GM23338 (cell line): ENCODE data around the gene FILIP1L. TPM values are rescaled to one million over a fixed set of nuclear protein-coding genes. Genes with fewer than 3 reads are reported as not detected.

Experiments
- ATAC-seq: fragments of 200-7000 bp; cut with Tn5 transposase; 3 replicates; pipeline ENCODE4 v1.9.1; 2020
- DNase-seq: peaks from one replicate; pipeline ENCODE4 v3.0.0-alpha.2; 2015; ENCODE audit warnings: low spot score
- H2AFZ ChIP-seq: fragments of 200-600 bp; sonication (generic); 2 replicates; pipeline ENCODE4 v1.8.0; 2016; ENCODE audit warnings: antibody characterized with exemption, mild to moderate bottlenecking, moderate library complexity
- H3F3A ChIP-seq: fragments of 200-600 bp; sonication (generic); replicated peaks from 2 replicates; pipeline ENCODE4 v1.8.0; 2017; ENCODE audit warnings: antibody characterized with exemption, mixed run types, low read depth
- H3K27ac ChIP-seq: fragments of 200-600 bp; sonication (generic); 2 replicates; pipeline ENCODE4 v1.6.1; 2016; ENCODE audit warnings: low read depth
- H3K27me3 ChIP-seq: fragments of 200-600 bp; sonication (generic); 2 replicates; pipeline ENCODE4 v1.8.0; 2016; ENCODE audit warnings: mild to moderate bottlenecking, mixed run types, moderate library complexity; ENCODE audit not compliant: insufficient read depth
- H3K36me3 ChIP-seq: fragments of 200-600 bp; sonication (generic); 2 replicates; pipeline ENCODE4 v1.8.0; 2016; ENCODE audit warnings: mild to moderate bottlenecking; ENCODE audit not compliant: insufficient read depth
- H3K4me1 ChIP-seq: fragments of 200-600 bp; sonication (generic); 2 replicates; pipeline ENCODE4 v1.8.0; 2016; ENCODE audit warnings: mild to moderate bottlenecking, moderate library complexity; ENCODE audit not compliant: insufficient read depth
- H3K4me2 ChIP-seq: fragments of 200-600 bp; sonication (generic); 2 replicates; pipeline ENCODE4 v1.7.1; 2017; ENCODE audit warnings: mixed run types
- H3K4me3 ChIP-seq: fragments of 200-600 bp; sonication (generic); 2 replicates; pipeline ENCODE4 v1.6.1; 2016; ENCODE audit warnings: mixed run types
- H3K79me2 ChIP-seq: fragments of 200-600 bp; sonication (generic); replicated peaks from 2 replicates; pipeline ENCODE4 v1.8.0; 2017; ENCODE audit warnings: mild to moderate bottlenecking; ENCODE audit not compliant: insufficient read depth
- H3K9me2 ChIP-seq: fragments of 200-600 bp; sonication (generic); 2 replicates; pipeline ENCODE4 v1.8.0; 2017; ENCODE audit not compliant: insufficient read depth
- H4K20me1 ChIP-seq: fragments of 200-600 bp; sonication (generic); replicated peaks from 2 replicates; pipeline ENCODE4 v1.8.0; 2017; ENCODE audit warnings: mild to moderate bottlenecking; ENCODE audit not compliant: insufficient read depth
- H3K27ac Mint-ChIP-seq: 2 replicates; pipeline ENCODE4 v1.8.0; 2020; ENCODE audit warnings: inconsistent platforms, mild to moderate bottlenecking, moderate library complexity, mixed read lengths
- H3K27me3 Mint-ChIP-seq: 3 replicates; pipeline ENCODE4 v1.8.0; 2022; ENCODE audit warnings: low read depth, mild to moderate bottlenecking, moderate library complexity, mixed read lengths, inconsistent platforms; ENCODE audit not compliant: insufficient read depth, poor library complexity
- H3K36me3 Mint-ChIP-seq: 3 replicates; pipeline ENCODE4 v1.8.0; 2021; ENCODE audit warnings: low read depth, mild to moderate bottlenecking, inconsistent platforms, moderate library complexity, mixed read lengths
- H3K4me1 Mint-ChIP-seq: 3 replicates; pipeline ENCODE4 v1.8.0; 2020; ENCODE audit warnings: mild to moderate bottlenecking, inconsistent platforms, mixed read lengths
- H3K4me3 Mint-ChIP-seq: 3 replicates; pipeline ENCODE4 v1.8.0; 2021; ENCODE audit warnings: moderate library complexity, mild to moderate bottlenecking, inconsistent platforms, mixed read lengths
- H3K9me3 Mint-ChIP-seq: 3 replicates; pipeline ENCODE4 v1.8.0; 2020; ENCODE audit warnings: moderate library complexity, mild to moderate bottlenecking, inconsistent platforms, mixed read lengths
- EZH2 ChIP-seq: fragments of 200-600 bp; sonication (generic); IDR thresholded peaks from one replicate; pipeline ENCODE4 v1.8.0; 2017; ENCODE audit warnings: antibody characterized with exemption, mild to moderate bottlenecking, low read depth; ENCODE audit not compliant: unreplicated experiment
- EZH2phosphoT487 ChIP-seq: fragments of 200-600 bp; sonication (generic); IDR thresholded peaks from one replicate; pipeline ENCODE4 v1.8.1; 2018; ENCODE audit warnings: antibody characterized with exemption; ENCODE audit not compliant: unreplicated experiment
- JUNB ChIP-seq: IDR thresholded peaks from one replicate; pipeline ENCODE4 v1.6.1; 2016; ENCODE audit warnings: antibody characterized with exemption; ENCODE audit not compliant: unreplicated experiment
- NANOG ChIP-seq: IDR thresholded peaks from 2 replicates; pipeline ENCODE4 v1.6.1; 2016; ENCODE audit warnings: antibody characterized with exemption, borderline replicate concordance
- POLR2AphosphoS5 ChIP-seq: IDR thresholded peaks from 2 replicates; pipeline ENCODE4 v1.6.1; 2016; ENCODE audit warnings: antibody characterized with exemption, low read depth
- ZNF331 ChIP-seq: fragments of 250-450 bp; sonication (Bioruptor Pico); IDR thresholded peaks from 2 replicates; pipeline ENCODE4 v1.5.0; 2020; ENCODE audit warnings: low read depth, mild to moderate bottlenecking, moderate library complexity
- polyA plus RNA-seq: library from polyadenylated mRNA; unstranded; fragments of >200 nt; fragmentation: Nextera tagmentation; extraction: Ambion mirVana; gene quantifications from 2 replicates; pipeline ENCODE4 v1.2.1, GENCODE V29; 2016
- total RNA-seq: library from RNA; depleted of rRNA; stranded (reverse); fragments of >200 nt; shearing (Covaris generic); gene quantifications from 2 replicates; pipeline ENCODE4 v1.2.3, GENCODE V29; 2014
- TF ChIP-seq, protein P1 (sequence below): fragments of 250-450 bp; sonication (Bioruptor Pico); IDR thresholded peaks from 2 replicates; pipeline ENCODE4 v1.5.0; 2020; ENCODE audit warnings: mild to moderate bottlenecking, moderate library complexity
- TF ChIP-seq, protein P2 (sequence below): IDR thresholded peaks from 2 replicates; pipeline ENCODE4 v1.6.1; 2016; ENCODE audit warnings: antibody characterized with exemption
- TF ChIP-seq, protein P3 (sequence below), 2 experiments: fragments of 200-600 bp in 1 of 2; sonication (generic) in 1 of 2; conservative IDR thresholded peaks; 2 replicates each; pipeline versions ENCODE4 v1.5.1 to v1.6.1; 2016 to 2017; ENCODE audit warnings: antibody characterized with exemption in 2 of 2, low read depth in 2 of 2, mild to moderate bottlenecking in 2 of 2, moderate library complexity in 1 of 2

FILIP1L gene
- total and polyA plus RNA-seq, 2 experiments from 2014 or later, result 1.6 TPM; not detected in 1

DNA sequence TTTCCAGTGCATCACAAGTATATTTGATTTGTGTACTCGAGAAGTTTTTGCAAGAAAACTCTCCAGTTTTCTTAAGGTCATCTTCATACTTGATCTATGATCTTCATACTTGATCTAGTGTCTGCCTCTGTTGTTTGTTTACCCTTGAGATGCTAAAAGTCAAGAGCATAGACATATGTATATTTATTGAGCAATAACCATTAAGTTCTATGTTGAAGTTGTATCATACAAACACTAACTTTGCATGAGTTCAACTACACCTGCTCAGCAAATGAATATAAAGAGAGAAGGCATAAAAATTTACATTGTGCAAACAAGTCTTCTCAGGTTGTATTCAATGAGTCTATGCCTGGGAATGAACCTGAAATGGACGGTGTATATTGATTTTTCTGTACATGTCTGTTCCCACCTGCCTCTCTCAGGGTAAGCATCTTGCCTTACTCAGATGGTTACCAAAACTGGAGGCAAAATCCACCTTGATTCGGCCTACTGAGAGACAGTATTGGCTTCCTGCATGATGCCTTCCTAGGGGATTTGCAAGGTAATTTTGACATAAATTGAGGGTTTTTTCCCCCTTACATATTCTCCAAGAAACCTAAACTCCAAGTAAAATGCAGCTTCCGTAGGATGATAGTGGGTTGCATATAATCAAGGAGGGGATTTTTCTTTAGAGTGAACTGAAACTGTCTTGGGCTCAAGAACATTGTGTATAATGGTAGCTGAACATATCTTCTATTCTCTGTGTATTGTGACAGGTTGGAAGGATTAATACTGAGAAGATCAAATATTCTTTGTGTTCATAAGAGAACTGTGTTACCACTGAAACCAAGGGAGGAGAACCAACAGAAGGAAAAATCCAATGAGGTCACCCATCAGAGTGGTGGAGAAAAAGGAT lies 110.4 kb downstream of the FILIP1L start:
- Mint-ChIP-seq H3K36me3 (no peaks in the 10 kb centered on the region), H3K4me1 (peaks cover 35% of the 10 kb centered on the region), H3K27ac (no peak overlapping the region), H3K27me3 (no peaks in the 10 kb centered on the region), H3K4me3 (no peak overlapping the region), H3K9me3 (no peaks in the 10 kb centered on the region)
- ATAC-seq (no peak), DNase-seq (no peak)
- Histone ChIP-seq H3K79me2 (peaks cover 5% of the 10 kb centered on the region), H2AFZ (no peak overlapping the region), H4K20me1 (no peaks in the 10 kb centered on the region), H3F3A (no peaks in the 10 kb centered on the region), H3K4me3 (no peak overlapping the region), H3K27me3 (no peaks in the 10 kb centered on the region), H3K4me2 (no peak overlapping the region), H3K27ac (no peak overlapping the region), H3K9me2 (no peaks in the 10 kb centered on the region), H3K36me3 (no peaks in the 10 kb centered on the region), H3K4me1 (peaks cover 27% of the 10 kb centered on the region)
- TF ChIP-seq NANOG (no peak), EZH2 (no peak), ZNF331 (no peak), EZH2phosphoT487 (no peak)

DNA sequence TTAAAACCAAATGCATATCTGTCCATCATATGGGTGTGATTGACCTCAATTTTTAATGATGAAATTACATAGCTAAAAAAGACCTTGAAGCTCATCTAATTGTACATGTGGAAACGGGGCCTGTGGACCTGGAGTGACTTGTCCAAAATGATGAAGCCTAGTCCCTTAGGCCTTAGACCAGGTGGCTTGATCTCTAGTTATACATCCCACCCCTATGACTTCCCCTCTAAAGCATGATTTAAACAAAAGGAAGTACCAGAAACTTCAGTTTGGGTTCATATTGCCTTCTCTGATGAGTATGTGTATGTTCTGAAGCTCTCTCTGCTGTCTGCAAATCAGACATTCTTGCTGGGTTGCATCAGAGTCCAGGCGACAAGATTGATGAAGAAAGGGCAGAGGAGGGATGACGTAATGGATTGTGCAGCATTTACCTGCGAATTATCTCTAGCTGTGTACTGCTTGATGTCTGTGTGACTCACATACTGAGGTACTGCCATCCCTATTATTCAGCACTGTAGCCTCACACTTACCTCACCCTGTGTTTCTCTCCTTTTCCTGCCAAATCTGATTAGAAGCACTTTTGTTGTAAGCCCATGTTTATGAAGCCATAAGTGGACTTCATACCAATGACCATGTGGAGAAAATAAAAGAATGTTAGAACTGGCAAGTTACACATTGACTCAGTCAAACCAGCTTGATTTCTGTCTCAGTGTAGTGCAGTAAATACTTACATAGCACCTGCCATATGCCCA lies 111.5 kb downstream of the FILIP1L start:
- H3K79me2 ChIP-seq, result peaks cover 6% of the 10 kb centered on the region
- no peak overlapping the region for H3K4me3 ChIP-seq
- H3K27ac ChIP-seq, result no peak overlapping the region
- no peaks in the 10 kb centered on the region for H3K36me3 ChIP-seq
- no peak overlapping the region for H3K4me2 ChIP-seq
- no peaks in the 10 kb centered on the region for H4K20me1 ChIP-seq
- DNase-seq, result no peak
- H3K9me3 Mint-ChIP-seq, result no peaks in the 10 kb centered on the region
- peaks cover 27% of the 10 kb centered on the region for H3K4me1 ChIP-seq
- H3F3A ChIP-seq, result no peaks in the 10 kb centered on the region
- H2AFZ ChIP-seq, result no peak overlapping the region
- H3K4me3 Mint-ChIP-seq, result no peak overlapping the region
- no peak for ATAC-seq
- H3K9me2 ChIP-seq, result no peaks in the 10 kb centered on the region
- no peaks in the 10 kb centered on the region for H3K27me3 ChIP-seq
- peak overlapping the region; percentile 49; the same call in 1 of the 2 replicates for H3K27ac Mint-ChIP-seq
- H3K4me1 Mint-ChIP-seq, result peaks cover 35% of the 10 kb centered on the region
- no peaks in the 10 kb centered on the region for H3K27me3 Mint-ChIP-seq
- H3K36me3 Mint-ChIP-seq, result no peaks in the 10 kb centered on the region
- TF ChIP-seq, protein P1, sequence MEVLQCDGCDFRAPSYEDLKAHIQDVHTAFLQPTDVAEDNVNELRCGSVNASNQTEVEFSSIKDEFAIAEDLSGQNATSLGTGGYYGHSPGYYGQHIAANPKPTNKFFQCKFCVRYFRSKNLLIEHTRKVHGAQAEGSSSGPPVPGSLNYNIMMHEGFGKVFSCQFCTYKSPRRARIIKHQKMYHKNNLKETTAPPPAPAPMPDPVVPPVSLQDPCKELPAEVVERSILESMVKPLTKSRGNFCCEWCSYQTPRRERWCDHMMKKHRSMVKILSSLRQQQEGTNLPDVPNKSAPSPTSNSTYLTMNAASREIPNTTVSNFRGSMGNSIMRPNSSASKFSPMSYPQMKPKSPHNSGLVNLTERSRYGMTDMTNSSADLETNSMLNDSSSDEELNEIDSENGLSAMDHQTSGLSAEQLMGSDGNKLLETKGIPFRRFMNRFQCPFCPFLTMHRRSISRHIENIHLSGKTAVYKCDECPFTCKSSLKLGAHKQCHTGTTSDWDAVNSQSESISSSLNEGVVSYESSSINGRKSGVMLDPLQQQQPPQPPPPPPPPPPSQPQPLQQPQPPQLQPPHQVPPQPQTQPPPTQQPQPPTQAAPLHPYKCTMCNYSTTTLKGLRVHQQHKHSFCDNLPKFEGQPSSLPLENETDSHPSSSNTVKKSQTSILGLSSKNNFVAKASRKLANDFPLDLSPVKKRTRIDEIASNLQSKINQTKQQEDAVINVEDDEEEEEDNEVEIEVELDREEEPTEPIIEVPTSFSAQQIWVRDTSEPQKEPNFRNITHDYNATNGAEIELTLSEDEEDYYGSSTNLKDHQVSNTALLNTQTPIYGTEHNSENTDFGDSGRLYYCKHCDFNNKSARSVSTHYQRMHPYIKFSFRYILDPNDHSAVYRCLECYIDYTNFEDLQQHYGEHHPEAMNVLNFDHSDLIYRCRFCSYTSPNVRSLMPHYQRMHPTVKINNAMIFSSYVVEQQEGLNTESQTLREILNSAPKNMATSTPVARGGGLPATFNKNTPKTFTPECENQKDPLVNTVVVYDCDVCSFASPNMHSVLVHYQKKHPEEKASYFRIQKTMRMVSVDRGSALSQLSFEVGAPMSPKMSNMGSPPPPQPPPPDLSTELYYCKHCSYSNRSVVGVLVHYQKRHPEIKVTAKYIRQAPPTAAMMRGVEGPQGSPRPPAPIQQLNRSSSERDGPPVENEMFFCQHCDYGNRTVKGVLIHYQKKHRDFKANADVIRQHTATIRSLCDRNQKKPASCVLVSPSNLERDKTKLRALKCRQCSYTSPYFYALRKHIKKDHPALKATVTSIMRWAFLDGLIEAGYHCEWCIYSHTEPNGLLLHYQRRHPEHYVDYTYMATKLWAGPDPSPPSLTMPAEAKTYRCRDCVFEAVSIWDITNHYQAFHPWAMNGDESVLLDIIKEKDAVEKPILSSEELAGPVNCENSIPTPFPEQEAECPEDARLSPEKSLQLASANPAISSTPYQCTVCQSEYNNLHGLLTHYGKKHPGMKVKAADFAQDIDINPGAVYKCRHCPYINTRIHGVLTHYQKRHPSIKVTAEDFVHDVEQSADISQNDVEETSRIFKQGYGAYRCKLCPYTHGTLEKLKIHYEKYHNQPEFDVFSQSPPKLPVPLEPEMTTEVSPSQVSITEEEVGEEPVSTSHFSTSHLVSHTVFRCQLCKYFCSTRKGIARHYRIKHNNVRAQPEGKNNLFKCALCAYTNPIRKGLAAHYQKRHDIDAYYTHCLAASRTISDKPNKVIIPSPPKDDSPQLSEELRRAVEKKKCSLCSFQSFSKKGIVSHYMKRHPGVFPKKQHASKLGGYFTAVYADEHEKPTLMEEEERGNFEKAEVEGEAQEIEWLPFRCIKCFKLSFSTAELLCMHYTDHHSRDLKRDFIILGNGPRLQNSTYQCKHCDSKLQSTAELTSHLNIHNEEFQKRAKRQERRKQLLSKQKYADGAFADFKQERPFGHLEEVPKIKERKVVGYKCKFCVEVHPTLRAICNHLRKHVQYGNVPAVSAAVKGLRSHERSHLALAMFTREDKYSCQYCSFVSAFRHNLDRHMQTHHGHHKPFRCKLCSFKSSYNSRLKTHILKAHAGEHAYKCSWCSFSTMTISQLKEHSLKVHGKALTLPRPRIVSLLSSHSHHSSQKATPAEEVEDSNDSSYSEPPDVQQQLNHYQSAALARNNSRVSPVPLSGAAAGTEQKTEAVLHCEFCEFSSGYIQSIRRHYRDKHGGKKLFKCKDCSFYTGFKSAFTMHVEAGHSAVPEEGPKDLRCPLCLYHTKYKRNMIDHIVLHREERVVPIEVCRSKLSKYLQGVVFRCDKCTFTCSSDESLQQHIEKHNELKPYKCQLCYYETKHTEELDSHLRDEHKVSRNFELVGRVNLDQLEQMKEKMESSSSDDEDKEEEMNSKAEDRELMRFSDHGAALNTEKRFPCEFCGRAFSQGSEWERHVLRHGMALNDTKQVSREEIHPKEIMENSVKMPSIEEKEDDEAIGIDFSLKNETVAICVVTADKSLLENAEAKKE (CRISPR knock-in tag), result no peak
- TF ChIP-seq EZH2phosphoT487 (no peak), NANOG (no peak), JUNB (no peak), POLR2AphosphoS5 (no peak), ZNF331 (no peak)
- TF ChIP-seq, protein P2, sequence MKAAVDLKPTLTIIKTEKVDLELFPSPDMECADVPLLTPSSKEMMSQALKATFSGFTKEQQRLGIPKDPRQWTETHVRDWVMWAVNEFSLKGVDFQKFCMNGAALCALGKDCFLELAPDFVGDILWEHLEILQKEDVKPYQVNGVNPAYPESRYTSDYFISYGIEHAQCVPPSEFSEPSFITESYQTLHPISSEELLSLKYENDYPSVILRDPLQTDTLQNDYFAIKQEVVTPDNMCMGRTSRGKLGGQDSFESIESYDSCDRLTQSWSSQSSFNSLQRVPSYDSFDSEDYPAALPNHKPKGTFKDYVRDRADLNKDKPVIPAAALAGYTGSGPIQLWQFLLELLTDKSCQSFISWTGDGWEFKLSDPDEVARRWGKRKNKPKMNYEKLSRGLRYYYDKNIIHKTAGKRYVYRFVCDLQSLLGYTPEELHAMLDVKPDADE, result no peak
- TF ChIP-seq, protein P3, sequence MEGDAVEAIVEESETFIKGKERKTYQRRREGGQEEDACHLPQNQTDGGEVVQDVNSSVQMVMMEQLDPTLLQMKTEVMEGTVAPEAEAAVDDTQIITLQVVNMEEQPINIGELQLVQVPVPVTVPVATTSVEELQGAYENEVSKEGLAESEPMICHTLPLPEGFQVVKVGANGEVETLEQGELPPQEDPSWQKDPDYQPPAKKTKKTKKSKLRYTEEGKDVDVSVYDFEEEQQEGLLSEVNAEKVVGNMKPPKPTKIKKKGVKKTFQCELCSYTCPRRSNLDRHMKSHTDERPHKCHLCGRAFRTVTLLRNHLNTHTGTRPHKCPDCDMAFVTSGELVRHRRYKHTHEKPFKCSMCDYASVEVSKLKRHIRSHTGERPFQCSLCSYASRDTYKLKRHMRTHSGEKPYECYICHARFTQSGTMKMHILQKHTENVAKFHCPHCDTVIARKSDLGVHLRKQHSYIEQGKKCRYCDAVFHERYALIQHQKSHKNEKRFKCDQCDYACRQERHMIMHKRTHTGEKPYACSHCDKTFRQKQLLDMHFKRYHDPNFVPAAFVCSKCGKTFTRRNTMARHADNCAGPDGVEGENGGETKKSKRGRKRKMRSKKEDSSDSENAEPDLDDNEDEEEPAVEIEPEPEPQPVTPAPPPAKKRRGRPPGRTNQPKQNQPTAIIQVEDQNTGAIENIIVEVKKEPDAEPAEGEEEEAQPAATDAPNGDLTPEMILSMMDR (conservative IDR thresholded peaks at IDR 0.05; ENCODE audit: low read depth in 2 of 2), result no peak
